PFSK-1 (cell line): ENCODE results near the gene ITCH.

Experiments used
- POLR2AphosphoS5 ChIP-seq: IDR thresholded peaks from 2 replicates; pipeline ENCODE4 v1.6.1; 2012; ENCODE audit warnings: low read depth, mild to moderate bottlenecking, control low read depth, low read length, moderate library complexity
- REST ChIP-seq, 2 experiments: IDR thresholded peaks; 2 replicates each; pipeline versions ENCODE4 v1.6.1 to v1.8.0; 2011 to 2012; ENCODE audit warnings: low read depth in 2 of 2, low read length in 2 of 2, control low read depth in 1 of 2, inconsistent platforms in 1 of 2, mild to moderate bottlenecking in 1 of 2, moderate library complexity in 1 of 2; ENCODE audit not compliant: insufficient read depth in 1 of 2
- SIN3A ChIP-seq: IDR thresholded peaks from 2 replicates; pipeline ENCODE4 v1.6.1; 2012; ENCODE audit warnings: mild to moderate bottlenecking, low read length, moderate library complexity, borderline replicate concordance; ENCODE audit not compliant: insufficient read depth
- TAF1 ChIP-seq: IDR thresholded peaks from 2 replicates; pipeline ENCODE4 v1.6.1; 2012; ENCODE audit warnings: low read length, control low read depth, borderline replicate concordance; ENCODE audit not compliant: insufficient read depth

- TF ChIP-seq REST (IDR thresholded peaks at IDR 0.05; ENCODE audit: insufficient read depth in 1 of 2, low read depth in 2 of 2, low read length in 2 of 2) (no peak), POLR2AphosphoS5 (no peak), SIN3A (no peak), TAF1 (no peak)
These were observed 571 bp downstream of the ITCH start for GRCh38 chr20:34363465-34364222.
